Endothelial cell of umbilical vein (primary cell): Measurements from ENCODE around the gene MYL1.

ENCODE experiments used
- EZH2 ChIP-seq: IDR thresholded peaks from 2 replicates; pipeline ENCODE4 v1.6.1; 2012; ENCODE audit warnings: borderline replicate concordance, low read depth, mild to moderate bottlenecking, moderate library complexity, low read length, inconsistent platforms; ENCODE audit not compliant: severe bottlenecking
- MAX ChIP-seq: IDR thresholded peaks from 2 replicates; pipeline ENCODE4 v1.6.1; 2011; ENCODE audit not compliant: insufficient read depth, insufficient read length
- POLR2A ChIP-seq: IDR thresholded peaks from 2 replicates; pipeline ENCODE4 v1.6.1; 2012; ENCODE audit warnings: low read depth, mild to moderate bottlenecking, control low read depth, low read length
- POLR2AphosphoS5 ChIP-seq: IDR thresholded peaks from 2 replicates; pipeline ENCODE4 v1.6.1; 2012; ENCODE audit warnings: low read depth, mild to moderate bottlenecking, control low read depth, low read length, moderate library complexity; ENCODE audit not compliant: insufficient read depth
- TF ChIP-seq, protein P1 (sequence below), 2 donors: IDR thresholded peaks; 1 replicate in 1 of 2; 2 replicates in 1 of 2; pipeline ENCODE4 v1.5.1; 2011; ENCODE audit warnings: low read length in 2 of 2, mild to moderate bottlenecking in 2 of 2, moderate library complexity in 2 of 2, control low read depth in 1 of 2, inconsistent platforms in 1 of 2, low read depth in 1 of 2; ENCODE audit not compliant: insufficient read depth in 1 of 2; ENCODE audit errors: extremely low read depth in 1 of 2

- TF ChIP-seq, protein P1, sequence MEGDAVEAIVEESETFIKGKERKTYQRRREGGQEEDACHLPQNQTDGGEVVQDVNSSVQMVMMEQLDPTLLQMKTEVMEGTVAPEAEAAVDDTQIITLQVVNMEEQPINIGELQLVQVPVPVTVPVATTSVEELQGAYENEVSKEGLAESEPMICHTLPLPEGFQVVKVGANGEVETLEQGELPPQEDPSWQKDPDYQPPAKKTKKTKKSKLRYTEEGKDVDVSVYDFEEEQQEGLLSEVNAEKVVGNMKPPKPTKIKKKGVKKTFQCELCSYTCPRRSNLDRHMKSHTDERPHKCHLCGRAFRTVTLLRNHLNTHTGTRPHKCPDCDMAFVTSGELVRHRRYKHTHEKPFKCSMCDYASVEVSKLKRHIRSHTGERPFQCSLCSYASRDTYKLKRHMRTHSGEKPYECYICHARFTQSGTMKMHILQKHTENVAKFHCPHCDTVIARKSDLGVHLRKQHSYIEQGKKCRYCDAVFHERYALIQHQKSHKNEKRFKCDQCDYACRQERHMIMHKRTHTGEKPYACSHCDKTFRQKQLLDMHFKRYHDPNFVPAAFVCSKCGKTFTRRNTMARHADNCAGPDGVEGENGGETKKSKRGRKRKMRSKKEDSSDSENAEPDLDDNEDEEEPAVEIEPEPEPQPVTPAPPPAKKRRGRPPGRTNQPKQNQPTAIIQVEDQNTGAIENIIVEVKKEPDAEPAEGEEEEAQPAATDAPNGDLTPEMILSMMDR (IDR thresholded peaks at IDR 0.05; ENCODE audit: extremely low read depth in 1 of 2, insufficient read depth in 1 of 2, low read depth in 1 of 2, low read length in 2 of 2) = no peak
- TF ChIP-seq POLR2A (no peak), POLR2AphosphoS5 (no peak), EZH2 (no peak), MAX (no peak)
These were observed 45.8 kb downstream of the MYL1 start for GRCh38 chr2:210269148-210269547.
